Testis (tissue), 2 donors: ENCODE measurements around the gene HKDC1.

Experiments
- POLR2A ChIP-seq: fragments of 450-650 bp; IDR thresholded peaks from one replicate; pipeline ENCODE4 v1.6.1; 2017; ENCODE audit warnings: antibody characterized with exemption, mild to moderate bottlenecking, moderate library complexity
- TF ChIP-seq, protein P1 (sequence below), 3 experiments: fragments of 450-650 bp in 2 of 3; fragments of 200-600 bp in 1 of 3; sonication (generic) in 1 of 3; IDR thresholded peaks; one replicate each; pipeline ENCODE4 v1.5.1; 2016 to 2019; ENCODE audit warnings: antibody characterized with exemption in 3 of 3, mild to moderate bottlenecking in 2 of 3, moderate library complexity in 1 of 3

DNA sequence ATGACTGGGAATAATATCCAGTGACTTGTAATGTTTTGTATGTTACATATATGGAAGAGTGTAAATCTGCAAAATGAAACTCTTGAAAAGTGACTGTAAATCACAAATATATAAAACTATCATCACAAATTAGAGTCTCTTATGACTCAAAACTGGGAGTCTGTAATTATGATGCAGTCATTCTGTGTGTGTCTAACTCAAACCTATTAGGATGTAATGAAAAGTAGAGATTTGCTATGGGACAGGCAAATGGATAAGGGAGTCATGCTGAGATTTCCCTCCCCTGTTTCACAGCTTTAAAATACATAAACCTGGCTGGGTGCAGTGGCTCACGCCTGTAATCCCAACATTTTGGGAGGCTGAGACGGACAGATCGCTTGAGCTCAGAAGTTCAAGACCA is 8.6 kb upstream of the HKDC1 start:
- no peak for TF ChIP-seq POLR2A
- TF ChIP-seq, protein P1, sequence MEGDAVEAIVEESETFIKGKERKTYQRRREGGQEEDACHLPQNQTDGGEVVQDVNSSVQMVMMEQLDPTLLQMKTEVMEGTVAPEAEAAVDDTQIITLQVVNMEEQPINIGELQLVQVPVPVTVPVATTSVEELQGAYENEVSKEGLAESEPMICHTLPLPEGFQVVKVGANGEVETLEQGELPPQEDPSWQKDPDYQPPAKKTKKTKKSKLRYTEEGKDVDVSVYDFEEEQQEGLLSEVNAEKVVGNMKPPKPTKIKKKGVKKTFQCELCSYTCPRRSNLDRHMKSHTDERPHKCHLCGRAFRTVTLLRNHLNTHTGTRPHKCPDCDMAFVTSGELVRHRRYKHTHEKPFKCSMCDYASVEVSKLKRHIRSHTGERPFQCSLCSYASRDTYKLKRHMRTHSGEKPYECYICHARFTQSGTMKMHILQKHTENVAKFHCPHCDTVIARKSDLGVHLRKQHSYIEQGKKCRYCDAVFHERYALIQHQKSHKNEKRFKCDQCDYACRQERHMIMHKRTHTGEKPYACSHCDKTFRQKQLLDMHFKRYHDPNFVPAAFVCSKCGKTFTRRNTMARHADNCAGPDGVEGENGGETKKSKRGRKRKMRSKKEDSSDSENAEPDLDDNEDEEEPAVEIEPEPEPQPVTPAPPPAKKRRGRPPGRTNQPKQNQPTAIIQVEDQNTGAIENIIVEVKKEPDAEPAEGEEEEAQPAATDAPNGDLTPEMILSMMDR (IDR thresholded peaks at IDR 0.05), result no peak
